Pons (tissue), 1 donor: Measurements from ENCODE around the gene SCMH1.

Experiments
- DNase-seq: peaks from one replicate; pipeline ENCODE4 v3.0.0-alpha.2; 2016; ENCODE audit warnings: low spot score

Gene SCMH1

DNA sequence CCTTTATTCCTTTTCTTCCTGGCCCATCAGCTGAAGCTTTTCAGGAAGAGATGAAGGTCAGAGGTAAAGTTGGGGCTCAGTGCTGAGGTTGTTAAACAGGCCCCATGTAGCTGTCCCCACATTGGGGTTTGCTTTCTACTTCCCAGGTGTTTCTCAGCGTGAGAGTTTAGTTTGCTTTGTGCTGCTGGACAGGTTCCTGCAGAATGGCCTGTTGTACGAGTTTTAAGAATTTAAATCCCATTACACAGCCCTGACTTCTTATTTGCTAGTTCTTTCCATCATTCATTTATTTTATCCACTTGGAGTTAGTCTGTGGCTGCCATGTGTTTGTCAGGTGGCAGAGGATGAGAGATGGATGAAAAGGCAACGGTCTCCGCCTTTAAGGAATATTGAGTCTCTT is 243.4 kb downstream of the SCMH1 start:
- no peak for DNase-seq

- no peak for DNase-seq
These were observed 245.0 kb downstream of the SCMH1 start for GRCh38 chr1:40997096-40997495.

DNA sequence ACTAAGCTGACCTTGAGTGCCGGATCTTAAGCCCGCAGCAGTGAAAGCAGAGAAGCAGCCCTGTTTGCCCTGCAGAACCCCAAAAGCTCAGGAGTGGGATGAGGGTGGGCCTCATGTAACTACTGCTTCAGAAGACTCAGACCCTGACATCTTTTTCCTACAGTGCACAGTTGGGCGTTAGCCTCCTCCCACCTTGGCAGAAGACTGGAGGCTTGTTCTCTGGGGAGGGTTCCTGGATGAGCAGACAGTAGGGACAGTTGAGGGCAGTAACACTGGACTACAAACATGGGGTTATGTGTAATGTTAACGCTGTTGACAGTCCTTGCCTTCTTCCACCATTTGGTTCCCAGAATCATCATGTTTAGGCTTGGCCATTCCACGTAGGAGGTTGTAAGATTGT is 253.0 kb downstream of the SCMH1 start:
- no peak for DNase-seq

DNA sequence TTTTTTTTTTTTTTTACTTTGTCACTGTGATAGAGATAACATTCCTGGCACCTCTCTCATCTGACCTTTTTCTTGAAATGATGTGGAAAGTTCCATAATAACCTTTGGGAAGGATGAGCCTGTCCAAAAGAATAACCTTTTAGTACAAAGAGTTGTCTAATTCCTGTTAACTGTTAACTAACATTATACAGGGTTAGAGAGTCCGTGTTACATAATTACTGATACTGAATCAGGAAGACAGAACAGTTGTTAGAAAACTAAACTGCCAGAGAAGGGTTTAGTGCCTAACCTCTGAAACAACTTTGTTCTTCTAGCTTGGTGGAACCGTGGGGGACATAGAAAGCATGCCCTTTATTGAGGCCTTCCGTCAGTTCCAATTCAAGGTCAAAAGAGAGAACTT is 253.8 kb downstream of the SCMH1 start:
- DNase-seq, result no peak

- DNase-seq, result no peak
These were observed 254.4 kb downstream of the SCMH1 start for GRCh38 chr1:40987439-40988276.

DNA sequence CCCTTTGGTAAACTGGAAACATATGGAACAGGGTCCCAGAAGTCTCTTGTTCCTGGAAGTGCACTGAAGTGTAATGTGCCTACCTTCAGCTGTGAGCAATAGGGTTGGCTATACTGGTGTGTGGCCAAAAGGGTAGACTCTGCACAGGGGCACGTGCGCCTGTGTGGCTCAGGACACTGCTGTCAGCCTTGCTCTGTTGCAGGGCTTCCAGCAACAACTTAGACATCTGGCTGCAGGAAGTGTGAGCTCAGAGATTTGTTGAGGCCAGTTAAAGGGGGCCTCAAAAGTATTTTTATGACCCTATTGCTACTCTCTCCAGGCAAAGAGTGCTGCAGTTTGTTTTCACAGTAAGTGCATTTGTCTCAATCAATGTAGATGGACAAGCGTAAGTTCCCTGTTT is 255.2 kb downstream of the SCMH1 start:
- DNase-seq, result no peak

DNA sequence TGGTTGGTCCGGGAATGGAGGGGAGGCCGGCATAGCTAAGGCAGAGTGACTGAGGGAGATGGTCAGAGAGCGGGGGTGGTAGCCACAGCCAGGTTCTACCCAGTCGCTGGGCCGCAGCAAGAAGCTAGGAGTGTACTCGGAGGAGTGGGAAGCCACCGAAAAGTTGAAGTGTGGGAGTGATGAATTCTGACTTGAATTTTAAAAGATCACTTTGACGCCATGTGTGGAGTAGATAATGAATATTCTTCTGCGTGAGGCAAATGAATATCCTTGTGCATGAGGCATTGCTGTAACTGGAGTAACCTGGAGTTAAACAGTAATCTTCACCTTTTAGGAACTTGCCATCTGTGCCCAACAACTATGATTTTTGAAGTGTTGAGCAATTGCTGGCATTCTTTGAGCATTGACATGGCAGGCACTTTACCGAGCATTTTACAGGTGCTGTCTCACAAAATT is 255.8 kb downstream of the SCMH1 start:
- no peak for DNase-seq

GRCh38 chr1:40985875-40986274 is 256.2 kb downstream of the SCMH1 start:
- DNase-seq, result no peak

DNA sequence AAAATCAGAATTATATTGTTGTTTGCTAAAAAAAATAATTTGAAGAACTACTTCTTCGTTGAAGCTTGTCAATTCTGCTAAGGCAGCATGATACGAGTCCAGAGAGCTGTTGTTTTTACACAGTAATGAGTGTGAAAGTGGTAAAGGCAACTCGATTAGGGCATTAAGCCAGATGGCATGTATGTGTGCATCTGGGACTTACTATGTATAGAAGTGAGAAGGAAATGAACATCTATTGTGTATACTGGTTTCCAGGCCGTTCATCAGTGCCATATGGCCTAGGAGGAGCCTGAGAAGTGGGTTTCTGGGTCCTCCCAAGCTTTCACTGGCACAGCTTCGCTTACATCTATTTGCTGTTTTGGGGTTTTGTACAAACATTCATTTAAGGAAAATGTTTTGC is 256.9 kb downstream of the SCMH1 start:
- DNase-seq, result no peak

DNA sequence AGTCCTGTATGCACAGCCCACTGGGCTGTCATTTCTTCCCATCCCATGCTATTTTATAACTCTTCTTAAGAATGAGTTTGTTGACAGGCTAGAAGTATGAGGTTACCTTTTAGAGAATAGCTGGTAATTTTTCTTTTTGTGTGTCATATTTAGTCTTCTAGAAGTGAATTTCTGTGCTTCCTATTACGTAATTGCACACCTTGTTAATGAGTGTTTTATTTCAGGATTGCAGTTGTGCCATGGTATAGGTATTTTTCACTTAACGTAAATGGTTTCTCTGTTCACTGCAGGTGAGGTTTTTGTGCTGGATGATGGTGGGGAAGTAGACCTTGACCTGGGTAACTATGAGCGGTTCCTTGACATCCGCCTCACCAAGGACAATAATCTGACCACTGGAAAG is 257.6 kb downstream of the SCMH1 start:
- DNase-seq, result no peak

GRCh38 chr1:40984066-40984465 is 258.0 kb downstream of the SCMH1 start:
- DNase-seq, result no peak

- DNase-seq, result no peak
These were observed 258.8 kb downstream of the SCMH1 start for GRCh38 chr1:40983286-40983685.

DNA sequence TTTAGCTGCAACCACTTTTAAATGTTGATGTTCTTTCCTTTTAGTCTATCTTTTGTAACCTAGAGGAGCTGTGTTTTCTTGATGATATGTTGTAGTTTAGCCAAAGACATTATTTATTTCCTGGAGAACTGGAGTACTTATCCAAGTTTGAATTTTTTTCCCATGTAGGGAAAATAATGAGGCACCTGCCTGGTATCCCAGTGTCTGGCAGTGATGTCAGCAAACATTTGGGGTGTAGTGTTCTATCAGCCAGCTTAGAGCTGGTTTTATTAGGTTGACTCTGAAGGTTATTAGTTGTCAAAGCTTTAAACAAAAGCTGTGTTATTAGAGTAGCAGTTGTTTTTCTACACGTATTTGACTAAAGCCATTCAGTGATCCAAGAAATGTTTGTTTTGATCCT is 259.4 kb downstream of the SCMH1 start:
- no peak for DNase-seq

DNA sequence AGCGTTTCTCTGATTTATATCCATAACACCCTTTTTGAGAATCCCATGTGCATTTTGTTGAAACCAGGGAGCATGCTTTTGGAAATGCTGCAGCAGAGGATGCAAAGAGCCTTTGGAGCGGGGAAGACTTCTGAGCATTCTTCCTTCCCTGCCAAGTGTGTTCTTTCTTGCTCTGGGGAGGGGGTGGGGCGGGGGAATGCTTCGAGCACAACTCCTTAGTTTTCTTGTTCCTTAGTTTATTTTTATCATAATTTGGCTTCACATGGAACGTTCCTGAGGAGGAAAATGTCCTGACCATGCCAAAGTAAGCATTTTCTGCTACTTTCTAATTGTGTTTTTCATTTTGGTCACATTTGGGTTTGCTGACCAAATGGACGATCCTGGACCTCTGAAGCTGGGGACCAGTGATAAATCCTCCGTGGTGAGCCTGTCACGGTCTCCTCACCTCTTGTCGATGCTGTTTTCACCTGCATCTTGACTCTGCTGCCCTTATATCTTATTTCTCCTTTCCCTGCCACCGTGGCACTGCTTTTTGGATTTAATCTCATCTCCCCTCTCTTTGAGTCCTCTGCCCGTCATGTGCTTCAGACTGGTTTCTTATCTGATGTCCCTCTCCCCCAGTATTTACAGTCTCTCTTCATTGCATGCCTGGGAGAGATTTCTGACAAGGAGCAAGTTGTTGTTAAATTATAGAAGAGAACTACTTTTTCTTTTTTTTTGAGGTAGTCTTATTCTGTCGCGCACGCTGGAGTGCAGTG is 260.2 kb downstream of the SCMH1 start:
- DNase-seq, result no peak

DNA sequence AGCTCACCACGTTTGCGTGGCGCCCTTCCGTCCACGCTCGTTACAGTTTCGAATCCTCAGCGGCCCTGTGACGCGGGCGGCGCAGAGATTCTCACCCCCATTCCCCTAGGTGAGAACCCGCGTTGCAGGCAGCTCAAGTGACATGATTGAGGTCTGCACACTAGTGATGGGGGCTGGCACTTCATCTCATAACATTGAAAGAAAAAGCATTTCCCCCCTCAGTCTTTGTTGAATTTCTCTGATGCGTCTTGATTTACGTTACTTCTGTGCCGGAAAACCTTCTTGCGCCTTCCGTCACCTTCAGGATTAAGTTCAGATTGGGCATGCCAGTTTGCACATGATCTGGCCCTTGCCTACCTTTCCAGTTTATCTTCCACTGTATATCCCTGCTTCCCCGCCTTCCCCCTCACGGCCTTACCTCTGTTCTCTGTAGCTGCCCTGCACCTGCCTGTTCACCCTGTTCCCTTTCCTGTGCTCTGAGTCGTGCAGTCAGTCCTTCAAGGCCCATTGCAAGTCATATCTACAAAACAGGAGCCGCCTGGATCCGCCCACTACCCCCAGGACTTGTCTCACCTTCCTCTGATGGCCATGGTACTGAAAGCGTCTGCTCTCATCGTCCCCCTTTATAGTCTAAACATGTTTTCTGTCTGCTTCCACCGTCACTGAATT is 261.5 kb downstream of the SCMH1 start:
- no peak for DNase-seq

DNA sequence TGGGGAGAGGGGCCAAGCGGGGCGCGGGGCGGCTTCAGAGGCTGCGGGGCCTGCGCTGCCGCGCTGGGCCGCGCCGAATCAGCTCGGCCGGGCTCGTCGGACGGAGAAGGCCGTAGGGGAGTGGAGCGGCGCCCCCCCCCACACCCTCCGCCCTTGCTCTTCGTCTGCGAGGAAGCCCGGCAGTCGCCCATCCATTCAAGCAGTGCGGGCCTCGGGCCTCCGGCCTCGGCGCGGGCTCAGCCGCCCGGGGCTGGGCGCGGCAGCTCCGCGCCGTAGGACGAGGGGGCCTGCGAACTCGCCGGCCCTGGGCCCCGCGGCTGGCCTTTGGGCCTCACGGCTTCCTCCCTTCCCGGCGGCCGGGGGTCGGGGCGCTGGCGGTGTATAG is 262.0 kb downstream of the SCMH1 start:
- no peak for DNase-seq

DNA sequence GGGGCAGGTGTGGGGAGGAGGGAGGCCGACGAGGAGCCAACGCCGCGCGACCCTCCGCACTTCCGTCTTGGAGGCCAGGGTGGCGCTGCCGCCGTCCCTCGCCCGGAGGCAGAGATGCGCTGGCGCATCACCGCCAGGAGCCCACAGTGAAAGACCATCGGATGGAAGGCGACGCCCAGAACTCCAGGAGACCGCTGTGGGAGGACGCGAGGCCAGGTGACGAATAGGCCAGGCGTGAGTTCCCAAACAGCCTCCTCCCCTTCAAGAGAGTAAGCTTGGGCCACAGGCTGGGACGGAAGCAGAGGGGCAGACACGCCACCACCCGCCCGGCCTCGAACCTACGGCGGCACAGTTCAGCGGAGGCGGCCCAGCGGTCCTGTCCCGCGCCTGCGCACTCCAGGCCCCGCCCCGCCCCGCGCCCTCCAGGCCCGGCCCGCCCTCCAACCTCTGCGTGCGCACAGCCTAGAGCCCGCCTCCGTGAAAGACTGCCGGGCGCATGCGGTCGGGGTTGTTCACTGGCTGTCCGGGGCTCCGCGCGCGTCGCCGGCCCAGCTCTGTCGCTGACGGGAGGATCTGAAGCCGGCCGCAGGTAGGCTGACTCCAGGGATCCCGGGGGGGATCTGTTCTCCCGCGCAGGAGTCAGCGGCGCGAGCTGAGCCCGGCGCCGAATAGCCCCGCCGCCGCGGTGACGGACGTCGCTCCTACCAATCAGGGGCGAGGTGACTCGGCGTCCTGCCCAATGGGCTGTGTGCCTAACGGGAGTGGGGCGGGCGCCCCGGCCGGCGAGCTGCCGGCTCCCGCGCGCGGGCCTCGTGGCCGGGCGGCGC is 262.7 kb downstream of the SCMH1 start, which contains the start of gene CTPS1:
CTPS1 (plus strand) TSS at position 456 of the 827 bp plus-strand sequence. CDS start 3,595 bp downstream, outside the sequence.
- peak; percentile 91 for DNase-seq

GRCh38 chr1:40978886-40979240 is 263.2 kb downstream of the SCMH1 start:
- no peak for DNase-seq

DNA sequence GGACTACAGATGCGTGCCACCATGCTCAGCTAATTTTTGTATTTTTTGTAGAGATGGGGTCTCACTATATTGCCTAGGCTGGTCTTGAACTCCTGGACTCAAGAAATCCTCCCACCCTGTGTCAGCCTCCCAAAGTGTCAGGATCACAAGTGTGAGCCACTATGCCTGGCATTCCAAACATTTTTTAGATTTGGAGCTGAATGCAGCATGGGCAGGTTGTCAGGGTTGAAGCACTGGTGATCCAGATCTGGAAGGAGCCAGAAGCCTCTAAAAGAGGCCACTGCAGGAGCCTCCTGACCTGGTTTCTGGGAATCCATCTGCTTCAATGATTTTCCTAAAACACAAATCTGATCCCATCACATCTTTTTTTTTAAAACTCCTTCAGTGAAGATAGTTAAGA is 264.4 kb downstream of the SCMH1 start:
- no peak for DNase-seq
